GM21619 (cell line): ENCODE measurements around the gene TRMT112.
"Not testable (repeated sequence)": the region's sequence is repeated elsewhere in the genome, so short reads cannot be mapped to it uniquely, and the experiment has no call there.

Source experiments
- ATAC-seq: cut with Tn5 transposase; IDR thresholded peaks from one replicate; pipeline ENCODE4 v1.9.1; 2021; ENCODE audit not compliant: unreplicated experiment

The TRMT112 gene

GRCh38 chr11:64331569-64332371, 14.4 kb upstream of the TRMT112 start:
- no peak for ATAC-seq

GRCh38 chr11:64330888-64331287, 13.5 kb upstream of the TRMT112 start:
- no peak for ATAC-seq

GRCh38 chr11:64327993-64328392, 10.6 kb upstream of the TRMT112 start:
- ATAC-seq: no peak

GRCh38 chr11:64327375-64327774, 10.0 kb upstream of the TRMT112 start:
- no peak for ATAC-seq

- no peak for ATAC-seq
Measured at GRCh38 chr11:64324692-64325469, 7.5 kb upstream of the TRMT112 start.

- ATAC-seq: not testable (repeated sequence)
Measured at GRCh38 chr11:64323984-64324383, 6.6 kb upstream of the TRMT112 start.

- ATAC-seq: no peak
Measured at GRCh38 chr11:64323373-64323772, 6.0 kb upstream of the TRMT112 start.

GRCh38 chr11:64322925-64323260, 5.5 kb upstream of the TRMT112 start:
- no peak for ATAC-seq

GRCh38 chr11:64321533-64321932, 4.2 kb upstream of the TRMT112 start:
- no peak for ATAC-seq

GRCh38 chr11:64321026-64321425, 3.7 kb upstream of the TRMT112 start:
- ATAC-seq: no peak

- no peak for ATAC-seq
Measured at GRCh38 chr11:64320556-64320955, 3.2 kb upstream of the TRMT112 start.

GRCh38 chr11:64318766-64319761, 1.7 kb upstream of the TRMT112 start:
- ATAC-seq: no peak

- ATAC-seq: peak; percentile 55
Measured at GRCh38 chr11:64317961-64318765, 804 bp upstream of the TRMT112 start, which contains the start of gene PRDX5. TSS of gene PRDX5 (plus strand) at chr11:64318121. CDS start at chr11:64318216, 95 bp downstream.

- ATAC-seq: peak; percentile 2
Measured at GRCh38 chr11:64316672-64317324, 561 bp downstream of the TRMT112 start.

- not testable (repeated sequence) for ATAC-seq
Measured at GRCh38 chr11:64315667-64316526, 1.5 kb downstream of the TRMT112 start.

- ATAC-seq: no peak
Measured at GRCh38 chr11:64314805-64315561, 2.4 kb downstream of the TRMT112 start.

- ATAC-seq: no peak
Measured at GRCh38 chr11:64314146-64314804, 3.1 kb downstream of the TRMT112 start.
